Myometrial cell (primary cell): Measurements from ENCODE around the gene PRAMEF20. TPM values are rescaled to one million over a fixed set of nuclear protein-coding genes. Genes with fewer than 3 reads are reported as not detected.

ENCODE experiments used
- total RNA-seq: library from RNA; depleted of rRNA; stranded (reverse); fragments of >200 nt; gene quantifications from 2 replicates; pipeline ENCODE4 v1.2.3, GENCODE V29; 2015

PRAMEF20 gene
- not detected in 2 replicates for total RNA-seq

DNA sequence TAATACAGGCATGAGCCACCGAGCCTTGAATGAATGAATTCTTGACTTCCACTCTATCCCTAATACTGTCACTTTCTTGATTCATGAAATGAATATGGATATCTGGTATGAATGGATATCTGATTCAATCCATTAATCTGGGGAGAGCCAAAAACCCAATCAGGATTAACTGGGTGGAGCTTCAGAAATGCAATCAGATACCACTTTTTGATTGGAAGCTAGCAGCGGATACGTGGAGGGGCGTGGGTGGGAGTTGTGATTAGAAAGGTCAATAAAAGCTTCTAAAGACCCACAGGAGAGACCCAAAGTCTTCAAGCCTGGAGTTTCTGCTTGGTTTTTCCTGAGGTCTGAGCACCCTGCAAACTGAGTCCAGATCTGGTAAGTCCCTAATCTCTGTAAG, at the start of gene PRAMEF20:
Gene PRAMEF20 (plus strand): TSS at position 301 of the 400 bp plus-strand sequence. CDS start 5,905 bp downstream, outside the sequence.

GRCh38 chr1:13389332-13389731, 20.9 kb upstream of the PRAMEF20 start, which contains the start of gene PRAMEF17:
TSS of gene PRAMEF17 (plus strand) at chr1:13389632. CDS start at chr1:13389658, 26 bp downstream.

Other genes starting within 250 kb of the PRAMEF20 start
- gene HNRNPCL4, start 244.8 kb upstream of the PRAMEF20 start, total RNA-seq, result not detected in 2 replicates
- not detected in 2 replicates for gene PRAMEF9, start 238.6 kb upstream of the PRAMEF20 start, total RNA-seq
- gene PRAMEF13, start 209.0 kb upstream of the PRAMEF20 start, total RNA-seq, result not detected in 2 replicates
- not detected in 2 replicates for gene PRAMEF18, start 184.3 kb upstream of the PRAMEF20 start, total RNA-seq
- gene PRAMEF5, start 156.3 kb upstream of the PRAMEF20 start, total RNA-seq, result not detected in 2 replicates
- not detected in 2 replicates for gene PRAMEF8, start 125.3 kb upstream of the PRAMEF20 start, total RNA-seq
- not detected in 2 replicates for gene PRAMEF33, start 106.9 kb upstream of the PRAMEF20 start, total RNA-seq
- gene PRAMEF15, start 94.9 kb upstream of the PRAMEF20 start, total RNA-seq, result not detected in 2 replicates
- not detected in 2 replicates for gene PRAMEF14, start 63.3 kb upstream of the PRAMEF20 start, total RNA-seq
- gene PRAMEF19, start 38.5 kb upstream of the PRAMEF20 start, total RNA-seq, result not detected in 2 replicates
- not detected in 2 replicates for gene PRAMEF17, start 20.8 kb upstream of the PRAMEF20 start, total RNA-seq
- gene LRRC38, start 103.6 kb downstream of the PRAMEF20 start, total RNA-seq, result not detected in 2 replicates
- gene PDPN, start 173.4 kb downstream of the PRAMEF20 start, total RNA-seq, result 2.5 and 4.6 TPM in 2 replicates